ENCODE data around the gene CUEDC1.

GRCh38 chr17:57957886-57958285 lies 2.7 kb upstream of the CUEDC1 start:
- TF ChIP-seq POLR2A (IDR thresholded peaks at IDR 0.05) (no peak), CTCF (IDR thresholded peaks at IDR 0.05) (no peak), POLR2AphosphoS5 (IDR thresholded peaks at IDR 0.05) (no peak)
